Measurements from ENCODE around the gene ORM1. TPM values are rescaled to one million over a fixed set of nuclear protein-coding genes. Genes with fewer than 3 reads are reported as not detected.

Gene ORM1
- total RNA-seq, 2 donors from 2014 or later, result 43.8 TPM; not detected in 1

GRCh38 chr9:114291886-114292590 is 30.9 kb upstream of the ORM1 start:
- TF ChIP-seq CTCF (IDR thresholded peaks at IDR 0.05) (no peak), POLR2A (IDR thresholded peaks at IDR 0.05) (no peak)
- Histone ChIP-seq H3K4me3 (no peak overlapping the region), H3K4me1 (peaks cover 8% of the 10 kb centered on the region), H3K9me3 (no peaks in the 10 kb centered on the region), H3K27me3 (no peaks in the 10 kb centered on the region), H3K27ac (no peak overlapping the region), H3K36me3 (replicated peaks in 1 of 2; ENCODE audit: insufficient read depth in 1 of 2, low read depth in 2 of 2) (peaks cover 0 to 2% of the 10 kb centered on the region in 2 donors)
- ATAC-seq (no peak), DNase-seq (peak in 2 of 4 donors; percentile 1 to 2)
- intact Hi-C loops (cut with DNase I), result loop anchor here (5.0 kb wide), 1 partner anchor 185 kb away; no protein-coding TSS in a partner anchor
- 82 to 86% methylated on average over 11 of the region's 11 CpGs for WGBS, 2 donors

- Histone ChIP-seq H3K4me1 (no peaks in the 10 kb centered on the region), H3K36me3 (replicated peaks in 1 of 2; ENCODE audit: insufficient read depth in 1 of 2, low read depth in 2 of 2) (peaks cover 0 to 2% of the 10 kb centered on the region in 2 donors), H3K9me3 (no peaks in the 10 kb centered on the region), H3K27me3 (no peaks in the 10 kb centered on the region), H3K4me3 (no peak overlapping the region), H3K27ac (no peak overlapping the region)
- ATAC-seq (no peak), DNase-seq (no peak)
- TF ChIP-seq CTCF (IDR thresholded peaks at IDR 0.05), result no peak
- no peak for TF ChIP-seq POLR2A (IDR thresholded peaks at IDR 0.05)
- intact Hi-C loops (cut with DNase I), result loop anchor here (5.0 kb wide), 1 partner anchor 187 kb away; no protein-coding TSS in a partner anchor
Measured at GRCh38 chr9:114294664-114295063, 28.2 kb upstream of the ORM1 start.

DNA sequence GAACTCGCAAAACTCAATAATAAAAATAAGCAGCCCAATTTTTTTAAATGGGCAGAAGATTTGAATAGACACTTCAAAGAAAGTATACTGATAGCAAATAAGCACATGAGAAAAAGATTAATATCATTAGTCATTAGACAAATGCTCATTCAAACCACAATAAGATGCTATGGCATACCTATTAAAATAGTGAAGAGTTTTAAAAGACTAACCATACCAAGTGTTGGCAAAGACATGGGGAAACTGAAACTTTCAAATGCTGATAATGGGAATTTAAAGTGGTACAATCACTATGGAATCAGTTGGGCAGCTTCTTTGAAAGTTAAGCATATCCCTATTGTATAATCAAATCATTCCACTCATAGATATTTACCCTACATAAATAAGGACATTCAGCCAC is 26.6 kb upstream of the ORM1 start:
- ATAC-seq, result no peak
- no peak for DNase-seq
- TF ChIP-seq POLR2A (IDR thresholded peaks at IDR 0.05), result no peak
- no peak for TF ChIP-seq CTCF (IDR thresholded peaks at IDR 0.05)
- H3K9me3 ChIP-seq, result no peaks in the 10 kb centered on the region
- H3K27me3 ChIP-seq, result no peaks in the 10 kb centered on the region
- H3K4me1 ChIP-seq, result no peaks in the 10 kb centered on the region
- H3K27ac ChIP-seq, result no peak overlapping the region
- intact Hi-C loops (cut with DNase I), result no loop called here
- peaks cover 0 to 2% of the 10 kb centered on the region in 2 donors for H3K36me3 ChIP-seq (replicated peaks in 1 of 2; ENCODE audit: insufficient read depth in 1 of 2, low read depth in 2 of 2)
- no peak overlapping the region for H3K4me3 ChIP-seq
- WGBS, 2 donors, result 94 to 97% methylated on average over 1 of the region's 1 CpG

- 86 to 88% methylated on average over 15 of the region's 15 CpGs for WGBS, 2 donors
- Histone ChIP-seq H3K4me3 (no peak overlapping the region), H3K27me3 (no peaks in the 10 kb centered on the region), H3K9me3 (no peaks in the 10 kb centered on the region), H3K27ac (no peak overlapping the region), H3K4me1 (no peaks in the 10 kb centered on the region), H3K36me3 (replicated peaks in 1 of 2; ENCODE audit: insufficient read depth in 1 of 2, low read depth in 2 of 2) (peaks cover 0 to 2% of the 10 kb centered on the region in 2 donors)
- intact Hi-C loops (cut with DNase I), result no loop called here
- no peak for TF ChIP-seq POLR2A (IDR thresholded peaks at IDR 0.05)
- no peak for TF ChIP-seq CTCF (IDR thresholded peaks at IDR 0.05)
- DNase-seq (peak in 2 of 4 donors; percentile 0 to 8), ATAC-seq (no peak)
Measured at GRCh38 chr9:114299286-114300152, 23.4 kb upstream of the ORM1 start.
